ENCODE results near the gene LIMA1.
"Not testable (repeated sequence)": the region's sequence is repeated elsewhere in the genome, so short reads cannot be mapped to it uniquely, and the experiment has no call there.

LIMA1 gene

GRCh38 chr12:50187084-50187900 is 96.0 kb downstream of the LIMA1 start:
- FAIRE-seq, result no peak
- DNase-seq (ENCODE audit: low spot score), result no peak

DNA sequence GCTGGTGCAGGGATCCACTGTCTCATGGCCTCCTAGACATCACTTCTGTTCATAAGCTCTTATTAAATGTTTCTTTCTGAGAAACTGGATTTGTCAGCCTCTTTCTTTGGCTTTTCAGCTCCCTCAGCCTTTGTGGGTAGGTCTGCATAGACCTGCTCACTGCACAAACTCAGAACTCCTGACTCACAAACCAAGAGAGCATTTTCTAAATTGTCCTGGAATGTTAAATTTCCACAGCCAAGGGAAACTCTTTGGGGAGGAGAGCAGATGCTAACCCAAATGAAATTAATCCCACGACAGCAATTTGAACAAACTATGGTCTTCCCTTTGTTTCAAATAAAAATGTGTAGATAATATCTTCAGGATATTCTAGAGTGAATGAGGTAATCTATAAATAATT is 96.6 kb downstream of the LIMA1 start:
- DNase-seq (ENCODE audit: low spot score) (no peak), FAIRE-seq (no peak)

DNA sequence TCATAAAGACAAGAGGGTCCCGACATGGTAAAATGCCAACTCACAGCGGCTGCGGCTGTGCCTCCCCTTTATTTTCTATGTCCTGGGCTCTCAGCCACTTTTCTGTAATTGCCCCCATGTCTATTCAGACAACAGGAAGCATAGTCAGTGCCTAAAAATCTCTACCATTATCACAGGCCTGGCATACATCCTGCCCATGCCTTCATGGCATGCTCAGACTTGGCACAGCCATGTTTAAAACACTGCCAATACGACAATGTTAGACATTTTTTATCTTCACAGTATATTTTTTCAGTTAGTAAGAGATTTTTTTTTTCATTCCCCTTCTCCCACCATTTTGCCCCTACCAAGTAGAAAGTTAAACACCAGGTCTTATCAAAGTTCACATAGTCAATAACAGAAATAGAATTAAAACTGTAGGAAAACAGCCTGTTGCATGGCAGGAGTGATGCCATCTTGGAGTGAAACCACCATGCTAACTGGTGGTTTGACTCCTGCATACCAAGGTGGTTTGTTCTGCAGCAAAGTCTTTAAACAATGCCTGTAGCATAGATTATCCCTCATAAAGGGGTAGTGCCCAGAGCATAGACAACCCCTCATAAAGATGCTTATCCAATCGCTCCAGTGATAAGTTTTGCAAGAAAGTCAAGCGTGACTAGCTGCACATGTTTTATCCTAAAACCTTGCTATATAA is 97.2 kb downstream of the LIMA1 start:
- DNase-seq (ENCODE audit: low spot score) (no peak), FAIRE-seq (no peak)

DNA sequence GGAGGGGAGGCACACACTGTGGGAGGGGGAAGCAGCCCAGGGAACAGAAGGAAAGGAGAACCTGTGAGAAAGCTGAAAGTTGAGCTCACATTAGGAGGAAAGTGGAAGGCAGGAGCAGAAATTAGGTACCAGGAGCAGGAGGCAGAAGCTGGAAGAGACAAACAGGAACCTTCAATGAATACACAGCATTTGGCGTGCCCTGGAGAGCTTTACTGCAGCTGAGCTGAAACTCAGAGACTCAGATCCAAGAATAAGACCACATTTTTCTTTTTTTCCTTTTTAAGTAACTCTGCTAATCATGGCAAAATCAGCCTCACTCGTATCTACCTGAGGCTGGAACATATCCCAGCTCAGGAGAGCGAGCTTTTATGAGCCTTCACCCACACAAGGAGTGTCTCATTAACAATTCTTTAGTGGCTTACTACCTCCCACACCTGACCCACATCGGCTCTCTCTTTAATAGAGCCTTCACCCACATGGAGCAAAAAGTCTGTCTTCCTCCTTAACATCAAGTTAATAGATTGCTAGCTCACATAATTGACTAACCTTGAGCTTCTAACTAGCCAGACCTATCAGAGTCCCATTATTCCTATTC is 97.9 kb downstream of the LIMA1 start:
- no peak for DNase-seq (ENCODE audit: low spot score)
- no peak for FAIRE-seq

- no peak for DNase-seq (ENCODE audit: low spot score)
- no peak for FAIRE-seq
Measured at GRCh38 chr12:50184261-50184660, 99.1 kb downstream of the LIMA1 start.

DNA sequence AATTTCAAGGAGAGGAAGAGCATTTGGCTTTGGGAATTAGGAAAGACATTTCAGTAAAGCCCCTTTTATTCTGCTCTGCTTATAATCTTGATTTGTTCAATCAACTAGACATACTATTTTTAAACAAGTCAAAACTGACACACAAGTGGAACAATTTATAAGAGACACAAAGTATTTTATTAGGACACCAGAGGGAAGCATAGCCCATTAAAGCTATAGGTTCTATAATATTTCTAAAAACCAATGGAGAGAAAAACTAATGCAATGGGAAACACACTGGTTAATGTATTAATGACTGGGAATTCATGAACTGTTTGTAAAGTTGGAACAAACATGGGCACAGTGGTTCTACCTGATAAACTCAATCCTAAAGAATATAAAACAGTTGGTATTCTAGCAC is 100.9 kb downstream of the LIMA1 start:
- FAIRE-seq, result no peak

DNA sequence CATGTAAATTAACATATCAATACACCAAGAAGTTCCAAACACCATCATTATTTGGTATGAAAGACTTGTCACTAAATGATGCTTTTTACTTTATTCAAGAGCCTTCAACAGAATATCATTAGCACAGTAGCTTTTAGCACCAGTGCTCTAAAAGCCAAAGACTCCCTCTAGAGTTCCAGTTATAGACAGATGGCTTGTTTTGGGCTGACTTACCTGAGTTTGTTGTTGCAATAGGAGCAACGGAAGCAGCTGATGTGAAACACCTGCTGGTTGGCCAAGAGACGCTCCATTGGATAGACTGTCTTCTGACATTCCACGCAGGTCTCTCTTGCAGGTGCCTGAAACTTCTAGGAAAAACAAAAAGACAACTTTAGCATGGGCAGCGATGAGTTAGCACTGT is 101.6 kb downstream of the LIMA1 start:
- no peak for DNase-seq (ENCODE audit: low spot score)
- FAIRE-seq, result no peak

More for the DNA sequence above, 100.9 kb downstream of the LIMA1 start:
- DNase-seq (ENCODE audit: low spot score), result no peak

GRCh38 chr12:50175716-50176026 is 107.6 kb downstream of the LIMA1 start:
- DNase-seq (ENCODE audit: low spot score) (no peak), FAIRE-seq (no peak)

DNA sequence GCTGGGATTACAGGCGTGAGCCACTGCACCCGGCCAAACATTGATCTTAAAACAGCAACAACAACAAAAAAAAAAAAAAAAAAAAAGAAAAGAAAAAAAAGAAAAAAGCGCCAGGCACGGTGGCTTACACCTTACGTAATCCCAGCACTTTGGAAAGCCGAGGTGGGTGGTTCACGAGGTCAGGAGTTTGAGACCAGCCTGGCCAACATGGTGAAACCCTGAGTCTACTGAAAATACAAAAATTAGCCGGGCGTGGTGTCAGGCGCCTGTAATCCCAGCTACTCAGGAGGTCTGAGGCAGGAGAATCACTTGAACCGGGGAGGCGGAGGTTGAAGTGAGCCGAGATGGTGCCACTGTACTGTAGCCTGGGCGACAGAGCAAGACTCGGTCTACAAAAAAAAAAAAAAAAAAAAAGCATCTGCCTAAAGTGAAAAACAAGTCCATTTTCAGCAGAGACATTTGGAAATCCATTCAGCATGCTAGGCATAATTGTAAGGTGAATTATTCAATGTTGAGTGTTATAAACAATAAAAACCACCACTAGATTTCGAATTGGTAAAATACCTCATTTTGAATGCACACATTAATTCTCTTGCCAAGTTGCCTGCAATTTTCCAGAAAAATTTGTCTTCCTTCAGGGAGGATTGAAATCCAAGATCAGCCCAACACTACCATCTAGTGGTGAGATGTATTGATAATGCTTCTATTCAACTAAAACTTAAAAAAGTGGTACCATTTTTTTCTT is 108.2 kb downstream of the LIMA1 start:
- DNase-seq (ENCODE audit: low spot score) (peak; percentile 20), FAIRE-seq (peak; percentile 77)

GRCh38 chr12:50167049-50167828 is 116.1 kb downstream of the LIMA1 start, which contains the start of gene CERS5:
Gene CERS5 (minus strand): TSS chr12:50167369. CDS start chr12:50167297, 72 bp downstream.
- peak; percentile 76 for FAIRE-seq
- DNase-seq (ENCODE audit: low spot score), result peak; percentile 91

- DNase-seq (ENCODE audit: low spot score) (no peak), FAIRE-seq (no peak)
Measured at GRCh38 chr12:50166799-50167048, 116.6 kb downstream of the LIMA1 start.

- DNase-seq (ENCODE audit: low spot score) (no peak), FAIRE-seq (no peak)
Measured at GRCh38 chr12:50164963-50165362, 118.4 kb downstream of the LIMA1 start.

DNA sequence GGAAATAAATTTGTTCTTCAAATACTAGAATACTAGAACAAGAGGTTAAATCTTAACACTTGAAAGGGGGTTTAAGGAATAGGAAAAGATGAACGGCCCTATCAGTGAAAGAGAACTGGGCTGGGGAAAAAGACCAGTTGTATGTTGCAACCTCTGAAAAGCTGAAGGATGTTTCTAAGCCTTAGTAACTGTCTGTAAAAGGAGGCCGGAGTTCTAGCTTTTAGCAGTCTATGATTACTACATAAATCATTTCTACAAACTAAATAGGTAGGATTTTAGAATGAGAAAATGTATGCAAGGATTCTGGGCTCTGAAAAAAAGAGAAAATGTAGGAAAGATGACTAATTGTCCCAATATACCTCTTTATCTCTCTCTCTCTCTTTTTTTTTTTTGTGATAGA is 121.1 kb downstream of the LIMA1 start:
- DNase-seq (ENCODE audit: low spot score) (no peak), FAIRE-seq (no peak)

DNA sequence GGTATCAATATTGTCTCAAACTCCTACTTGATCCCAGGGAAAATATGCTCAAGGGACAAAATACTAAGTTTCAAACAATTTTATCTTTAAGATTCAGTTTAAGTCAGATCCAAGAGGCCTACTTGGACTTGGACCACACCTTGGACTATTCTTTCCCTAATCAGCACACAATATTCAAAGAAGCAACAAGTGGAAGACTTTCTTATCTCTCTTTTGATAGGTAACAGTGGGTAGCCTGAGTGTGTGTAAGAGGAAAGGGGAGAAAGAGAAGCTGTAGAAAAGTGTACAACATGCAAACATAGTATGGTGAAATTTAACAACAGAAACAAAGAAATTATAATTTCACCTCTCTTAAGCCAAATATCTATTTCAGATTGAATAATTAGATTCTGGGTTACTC is 122.7 kb downstream of the LIMA1 start:
- no peak for FAIRE-seq
- no peak for DNase-seq (ENCODE audit: low spot score)

DNA sequence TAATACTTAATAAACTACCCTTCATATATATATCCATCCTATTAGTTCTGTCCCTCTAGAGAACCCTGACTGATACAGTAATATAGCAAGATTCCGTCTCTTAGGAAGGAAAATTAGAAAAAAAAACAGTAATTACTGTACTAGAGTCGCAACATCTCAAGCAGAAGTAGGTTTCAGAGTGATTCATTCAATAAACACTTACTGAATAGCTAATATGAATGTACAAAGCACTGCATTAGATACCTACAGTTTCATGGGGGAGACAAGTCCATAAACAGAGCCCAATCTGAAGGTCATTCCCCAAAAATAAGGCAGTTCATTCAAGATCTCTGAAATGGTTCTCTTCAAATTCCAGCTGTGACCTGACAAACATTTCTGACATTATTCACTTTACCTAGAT is 126.1 kb downstream of the LIMA1 start:
- DNase-seq (ENCODE audit: low spot score) (no peak), FAIRE-seq (no peak)

DNA sequence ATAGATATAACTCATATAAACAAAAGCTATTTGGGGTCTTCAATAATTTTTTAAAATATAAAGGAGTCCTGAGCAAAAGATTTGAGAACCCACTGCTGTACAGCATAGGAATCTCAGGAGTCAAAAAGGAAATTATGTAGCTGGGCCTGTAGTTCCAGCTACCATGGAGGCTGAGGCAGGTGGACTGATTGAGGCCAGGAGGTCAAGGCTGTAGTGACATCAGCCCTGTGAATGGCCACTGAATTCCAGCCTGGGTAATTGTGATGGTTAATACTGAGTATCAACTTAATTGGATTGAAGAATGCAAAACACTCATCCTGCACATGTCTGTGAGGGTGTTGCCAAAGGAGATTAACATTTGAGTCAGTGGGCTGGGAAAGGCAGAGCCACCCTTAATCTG is 126.7 kb downstream of the LIMA1 start:
- no peak for FAIRE-seq
- no peak for DNase-seq (ENCODE audit: low spot score)

DNA sequence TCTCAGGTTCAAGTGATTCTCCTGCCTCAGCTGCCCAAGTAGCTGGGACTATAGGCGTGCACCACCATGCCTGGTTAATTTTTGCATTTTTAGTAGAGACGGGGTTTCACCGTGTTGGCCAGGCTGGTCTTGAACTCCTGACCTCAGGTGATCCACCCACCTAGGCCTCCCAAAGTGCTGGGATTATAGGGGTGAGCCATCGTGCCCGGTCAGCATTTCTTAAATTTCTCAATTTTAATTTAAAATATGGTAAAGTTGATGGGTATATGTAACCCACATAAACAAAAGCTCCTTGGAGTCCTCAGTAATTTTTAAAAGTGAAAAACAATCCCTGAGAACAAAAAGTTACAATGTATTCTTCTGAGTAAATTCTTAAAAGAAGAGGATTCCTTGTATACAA is 128.4 kb downstream of the LIMA1 start:
- not testable (repeated sequence) for FAIRE-seq; DNase-seq (ENCODE audit: low spot score)

- DNase-seq (ENCODE audit: low spot score) (no peak), FAIRE-seq (peak; percentile 69)
Measured at GRCh38 chr12:50151047-50151687, 132.2 kb downstream of the LIMA1 start.

DNA sequence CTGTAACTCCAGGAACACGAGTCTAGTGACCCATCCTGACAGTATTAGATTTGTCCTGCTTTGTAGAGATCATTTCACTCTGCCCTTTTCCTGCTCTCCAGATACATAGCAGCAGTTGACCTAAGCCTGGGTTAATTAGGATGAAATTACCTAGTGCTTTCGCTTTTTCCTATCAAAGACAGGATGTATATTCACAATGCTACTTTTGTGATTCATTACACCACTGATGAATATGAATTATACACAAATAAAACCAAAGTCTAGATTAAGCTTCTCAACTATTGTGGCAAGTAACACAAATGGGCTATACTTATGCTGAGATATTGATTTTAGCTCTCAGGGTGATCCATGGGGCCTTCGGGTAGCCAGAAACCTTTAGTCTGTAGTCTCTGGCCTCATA is 134.0 kb downstream of the LIMA1 start:
- FAIRE-seq, result no peak
- no peak for DNase-seq (ENCODE audit: low spot score)

DNA sequence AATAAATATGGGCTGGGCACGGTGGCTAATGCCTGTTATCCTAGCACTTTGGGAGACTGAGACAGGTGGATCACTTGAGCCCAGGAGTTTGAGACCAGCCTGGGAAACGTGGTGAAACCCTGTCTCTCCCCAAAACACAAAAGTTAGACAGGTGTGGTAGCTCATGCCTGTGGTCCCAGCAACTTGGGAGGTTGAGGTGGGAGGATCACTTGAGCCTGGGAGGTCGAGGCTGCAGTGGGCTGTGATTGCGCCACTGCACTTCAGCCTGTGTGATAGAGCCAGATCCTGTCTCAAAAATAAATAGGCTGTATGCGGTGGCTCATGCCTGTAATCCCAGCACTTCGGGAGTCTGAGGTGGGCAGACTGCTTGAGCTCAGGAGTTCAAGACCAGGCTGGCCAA is 135.3 kb downstream of the LIMA1 start:
- not testable (repeated sequence) for DNase-seq (ENCODE audit: low spot score); FAIRE-seq

- no peak for FAIRE-seq
Measured at GRCh38 chr12:50147281-50147680, 136.0 kb downstream of the LIMA1 start.

More at GRCh38 chr12:50147281-50147680, 136.0 kb downstream of the LIMA1 start:
- DNase-seq (ENCODE audit: low spot score), result no peak
